ENCODE data around the gene CD3D. TPM values are rescaled to one million over a fixed set of nuclear protein-coding genes. Genes with fewer than 3 reads are reported as not detected.
A peak's percentile ranks its signal among the peaks of the same experiment; 100 is the strongest.

The CD3D gene
- total and polyA plus RNA-seq, 7 donors: 1.4 to 57.0 (median 2.1) TPM; not detected in 3

DNA sequence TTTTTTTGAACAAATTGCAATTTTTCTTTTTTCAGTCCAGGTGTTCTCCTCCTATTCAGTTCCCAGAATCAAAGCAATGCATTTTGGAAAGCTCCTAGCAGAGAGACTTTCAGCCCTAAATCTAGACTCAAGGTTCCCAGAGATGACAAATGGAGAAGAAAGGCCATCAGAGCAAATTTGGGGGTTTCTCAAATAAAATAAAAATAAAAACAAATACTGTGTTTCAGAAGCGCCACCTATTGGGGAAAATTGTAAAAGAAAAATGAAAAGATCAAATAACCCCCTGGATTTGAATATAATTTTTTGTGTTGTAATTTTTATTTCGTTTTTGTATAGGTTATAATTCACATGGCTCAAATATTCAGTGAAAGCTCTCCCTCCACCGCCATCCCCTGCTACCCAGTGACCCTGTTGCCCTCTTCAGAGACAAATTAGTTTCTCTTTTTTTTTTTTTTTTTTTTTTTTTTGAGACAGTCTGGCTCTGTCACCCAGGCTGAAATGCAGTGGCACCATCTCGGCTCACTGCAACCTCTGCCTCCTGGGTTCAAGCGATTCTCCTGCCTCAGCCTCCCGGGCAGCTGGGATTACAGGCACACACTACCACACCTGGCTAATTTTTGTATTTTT, 10.7 kb upstream of the CD3D start:
- intact Hi-C loops (cut with DNase I): loop anchor here (5.0 kb wide), 1 partner anchor 206 kb away; no protein-coding TSS in a partner anchor
- 11 to 19% methylated on average over 6 of the region's 6 CpGs for WGBS, 2 donors

DNA sequence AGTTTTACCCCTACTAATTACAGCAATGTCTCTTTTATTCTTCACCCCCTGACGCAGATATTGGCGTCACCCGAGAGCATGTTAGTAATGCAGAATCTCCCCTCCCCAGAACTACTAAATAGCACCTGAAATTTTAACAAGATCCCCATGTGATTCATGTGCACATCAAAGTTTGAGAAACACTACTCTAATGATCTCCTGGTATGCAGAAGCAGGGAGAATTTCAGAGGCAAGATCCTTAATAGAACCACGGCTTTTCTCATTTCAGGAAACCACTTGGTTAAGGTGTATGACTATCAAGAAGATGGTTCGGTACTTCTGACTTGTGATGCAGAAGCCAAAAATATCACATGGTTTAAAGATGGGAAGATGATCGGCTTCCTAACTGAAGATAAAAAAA, 7.0 kb upstream of the CD3D start:
- TF ChIP-seq, protein P1, sequence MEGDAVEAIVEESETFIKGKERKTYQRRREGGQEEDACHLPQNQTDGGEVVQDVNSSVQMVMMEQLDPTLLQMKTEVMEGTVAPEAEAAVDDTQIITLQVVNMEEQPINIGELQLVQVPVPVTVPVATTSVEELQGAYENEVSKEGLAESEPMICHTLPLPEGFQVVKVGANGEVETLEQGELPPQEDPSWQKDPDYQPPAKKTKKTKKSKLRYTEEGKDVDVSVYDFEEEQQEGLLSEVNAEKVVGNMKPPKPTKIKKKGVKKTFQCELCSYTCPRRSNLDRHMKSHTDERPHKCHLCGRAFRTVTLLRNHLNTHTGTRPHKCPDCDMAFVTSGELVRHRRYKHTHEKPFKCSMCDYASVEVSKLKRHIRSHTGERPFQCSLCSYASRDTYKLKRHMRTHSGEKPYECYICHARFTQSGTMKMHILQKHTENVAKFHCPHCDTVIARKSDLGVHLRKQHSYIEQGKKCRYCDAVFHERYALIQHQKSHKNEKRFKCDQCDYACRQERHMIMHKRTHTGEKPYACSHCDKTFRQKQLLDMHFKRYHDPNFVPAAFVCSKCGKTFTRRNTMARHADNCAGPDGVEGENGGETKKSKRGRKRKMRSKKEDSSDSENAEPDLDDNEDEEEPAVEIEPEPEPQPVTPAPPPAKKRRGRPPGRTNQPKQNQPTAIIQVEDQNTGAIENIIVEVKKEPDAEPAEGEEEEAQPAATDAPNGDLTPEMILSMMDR (IDR thresholded peaks at IDR 0.05): no peak
- TF ChIP-seq POLR2A (IDR thresholded peaks at IDR 0.05) (no peak), POLR2AphosphoS5 (IDR thresholded peaks at IDR 0.05) (no peak), EP300 (IDR thresholded peaks at IDR 0.05) (no peak)
- intact Hi-C loops (cut with DNase I): no loop called here

More for the DNA sequence above, 10.7 kb upstream of the CD3D start:
- H3K27ac ChIP-seq: no peak overlapping the region
- no peak overlapping the region for H3K4me3 ChIP-seq
- H3K27me3 ChIP-seq: peaks cover 0 to 25% (median 0%) of the 10 kb centered on the region in 3 donors
- no peaks in the 10 kb centered on the region for H3K9me3 ChIP-seq
- no peaks in the 10 kb centered on the region for H3K4me1 ChIP-seq
- TF ChIP-seq, protein P1 (IDR thresholded peaks at IDR 0.05): peak; percentile 18 to 48 (median 28)
- no peak for TF ChIP-seq POLR2A (IDR thresholded peaks at IDR 0.05)
- DNase-seq: no peak
- H3K36me3 ChIP-seq: no peaks in the 10 kb centered on the region

DNA sequence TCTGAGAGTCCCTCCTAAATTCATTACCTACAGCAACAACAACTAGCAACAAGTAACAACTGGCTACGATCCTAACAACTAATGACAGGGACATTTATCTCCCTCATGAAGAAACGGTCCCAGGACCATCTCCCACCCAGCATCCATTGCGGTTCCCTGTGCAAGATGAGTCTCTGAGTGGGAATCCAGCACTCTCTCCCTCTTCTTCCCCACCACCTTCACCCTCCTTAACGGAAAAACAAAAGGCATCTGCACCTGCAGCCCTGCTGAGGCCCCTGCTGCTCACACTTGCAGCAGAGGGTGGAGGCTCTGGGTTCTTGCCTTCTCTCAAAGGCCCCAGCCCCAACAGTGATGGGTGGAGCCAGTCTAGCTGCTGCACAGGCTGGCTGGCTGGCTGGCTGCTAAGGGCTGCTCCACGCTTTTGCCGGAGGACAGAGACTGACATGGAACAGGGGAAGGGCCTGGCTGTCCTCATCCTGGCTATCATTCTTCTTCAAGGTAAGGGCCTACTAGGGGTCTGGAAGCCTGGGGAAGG, 1.5 kb upstream of the CD3D start, which contains the start of gene CD3G:
Gene CD3G (plus strand): TSS at position 364 of the 535 bp plus-strand sequence. CDS start 80 bp downstream, at position 444.
- Histone ChIP-seq H3K27ac (no peak within 1 kb of the TSS), H3K36me3 (no peaks in the 10 kb centered on the region), H3K4me1 (no peaks in the 10 kb centered on the region), H3K4me3 (no peak within 1 kb of the TSS), H3K9me3 (no peaks in the 10 kb centered on the region), H3K27me3 (peaks cover 0 to 25% (median 0%) of the 10 kb centered on the region in 3 donors)
- no peak for DNase-seq
- TF ChIP-seq POLR2A (IDR thresholded peaks at IDR 0.05): no peak
- TF ChIP-seq, protein P1 (IDR thresholded peaks at IDR 0.05): no peak
- no peak for TF ChIP-seq POLR2AphosphoS5 (IDR thresholded peaks at IDR 0.05)
- TF ChIP-seq EP300 (IDR thresholded peaks at IDR 0.05): no peak
- intact Hi-C loops (cut with DNase I): no loop called here
- WGBS, 2 donors: 71 to 80% methylated on average over 6 of the region's 6 CpGs

More for the DNA sequence above, 7.0 kb upstream of the CD3D start:
- H3K27ac ChIP-seq: no peak overlapping the region
- no peaks in the 10 kb centered on the region for H3K36me3 ChIP-seq
- H3K4me1 ChIP-seq: no peaks in the 10 kb centered on the region
- no peaks in the 10 kb centered on the region for H3K9me3 ChIP-seq
- peaks cover 0 to 27% (median 0%) of the 10 kb centered on the region in 3 donors for H3K27me3 ChIP-seq
- H3K4me3 ChIP-seq: no peak overlapping the region
- no peak for DNase-seq
- 81 to 85% methylated on average over 6 of the region's 6 CpGs for WGBS, 2 donors

DNA sequence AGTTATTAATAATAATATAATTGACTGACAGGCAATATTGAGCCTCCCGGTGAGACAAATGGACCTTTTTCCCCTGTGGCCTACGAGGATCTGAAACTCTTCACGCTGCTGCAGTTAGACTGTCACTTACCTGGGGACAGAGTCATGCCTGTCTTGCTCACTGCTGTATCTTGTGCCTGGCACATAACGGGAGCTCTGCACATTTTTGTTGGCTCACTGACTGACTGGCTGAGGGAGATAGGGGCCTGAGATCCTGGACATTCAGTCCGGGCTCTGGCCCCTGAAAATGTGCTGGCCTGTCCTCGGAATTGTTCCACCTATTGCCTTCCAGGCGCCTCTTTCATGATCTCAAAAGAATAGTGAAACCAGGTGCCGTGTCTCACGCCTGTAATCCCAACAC, 743 bp upstream of the CD3D start:
- TF ChIP-seq EP300 (IDR thresholded peaks at IDR 0.05): no peak
- no peak for TF ChIP-seq POLR2AphosphoS5 (IDR thresholded peaks at IDR 0.05)
- Histone ChIP-seq H3K27ac (no peak overlapping the region), H3K9me3 (no peaks in the 10 kb centered on the region), H3K4me3 (no peak overlapping the region), H3K36me3 (no peaks in the 10 kb centered on the region), H3K4me1 (no peaks in the 10 kb centered on the region), H3K27me3 (peaks cover 0 to 23% (median 0%) of the 10 kb centered on the region in 3 donors)
- no peak for DNase-seq
- intact Hi-C loops (cut with DNase I): no loop called here
- 70 to 78% methylated on average over 9 of the region's 9 CpGs for WGBS, 2 donors

DNA sequence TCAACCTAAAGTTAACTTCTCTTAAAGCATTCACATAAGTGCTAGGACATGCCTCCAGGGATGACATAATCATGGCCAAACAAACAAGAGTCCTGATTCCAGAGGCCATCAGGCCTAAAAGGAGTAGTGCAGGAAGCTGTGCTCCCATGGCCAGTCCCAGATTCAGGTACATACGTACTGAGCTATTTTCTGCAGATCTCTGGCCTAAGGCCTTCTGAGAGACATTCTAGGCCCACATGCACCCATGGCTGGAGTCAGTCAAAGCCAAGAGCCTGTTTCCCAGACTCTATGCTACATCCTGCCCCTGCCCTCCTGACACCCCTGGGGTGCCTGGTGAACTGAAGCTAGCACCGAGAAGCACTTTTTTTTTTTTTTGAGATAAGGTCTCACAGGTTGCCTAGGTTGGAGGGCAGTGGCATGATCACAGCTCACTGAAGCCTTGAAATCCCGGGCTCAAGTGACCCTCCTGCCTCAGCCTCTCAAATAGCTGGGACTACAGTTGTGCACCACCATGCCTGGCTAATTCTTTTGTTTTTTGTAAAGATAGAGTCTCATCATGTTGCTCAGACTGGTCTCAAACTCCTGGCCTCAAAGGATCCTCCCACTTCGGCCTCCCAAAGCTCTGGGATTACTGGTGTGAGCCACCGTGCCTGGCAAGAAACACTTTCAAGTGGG, 553 bp downstream of the CD3D start:
- intact Hi-C loops (cut with DNase I): no loop called here
- TF ChIP-seq, protein P1 (IDR thresholded peaks at IDR 0.05): no peak
- no peak for TF ChIP-seq EP300 (IDR thresholded peaks at IDR 0.05)
- TF ChIP-seq POLR2A (IDR thresholded peaks at IDR 0.05): no peak
- TF ChIP-seq POLR2AphosphoS5 (IDR thresholded peaks at IDR 0.05): no peak
- H3K4me3 ChIP-seq: no peak overlapping the region

More for the DNA sequence above, 553 bp downstream of the CD3D start:
- H3K36me3 ChIP-seq: no peaks in the 10 kb centered on the region
- 66 to 88% methylated on average over 5 of the region's 5 CpGs for WGBS, 2 donors
- no peaks in the 10 kb centered on the region for H3K9me3 ChIP-seq
- no peak overlapping the region for H3K27ac ChIP-seq
- no peaks in the 10 kb centered on the region for H3K4me1 ChIP-seq
- peaks cover 0 to 24% (median 0%) of the 10 kb centered on the region in 3 donors for H3K27me3 ChIP-seq
- no peak for DNase-seq
